Omental fat pad (tissue), 4 donors: Measurements from ENCODE around the gene ZDHHC4. TPM values are rescaled to one million over a fixed set of nuclear protein-coding genes. Genes with fewer than 3 reads are reported as not detected.

Experiments used
- ATAC-seq: fragments of 150-250 bp; one replicate; pipeline ENCODE4 v1.9.1; 2016; ENCODE audit warnings: mild to moderate bottlenecking, moderate library complexity; ENCODE audit not compliant: low FRiP score
- DNase-seq: peaks from one replicate; pipeline ENCODE4 v3.0.0-alpha.2; 2019; ENCODE audit warnings: low spot score
- CTCF ChIP-seq, 3 donors: fragments of 450-650 bp; IDR thresholded peaks; one replicate each; pipeline ENCODE4 v1.5.1; 2016 to 2017; ENCODE audit warnings: antibody characterized with exemption in 3 of 3, mild to moderate bottlenecking in 3 of 3, moderate library complexity in 2 of 3
- total RNA-seq, 4 donors: library from RNA; depleted of rRNA; stranded (reverse); fragments of >200 nt; gene quantifications; one replicate each; pipeline ENCODE4 v1.1.0, GENCODE V29; 2016

Gene ZDHHC4
- total RNA-seq, 4 donors from 2014 or later: 30.6 to 52.3 (median 42.3) TPM

GRCh38 chr7:6590645-6591110 is 13.4 kb downstream of the ZDHHC4 start:
- DNase-seq (no peak), ATAC-seq (no peak)
- no peak for TF ChIP-seq CTCF (IDR thresholded peaks at IDR 0.05)

DNA sequence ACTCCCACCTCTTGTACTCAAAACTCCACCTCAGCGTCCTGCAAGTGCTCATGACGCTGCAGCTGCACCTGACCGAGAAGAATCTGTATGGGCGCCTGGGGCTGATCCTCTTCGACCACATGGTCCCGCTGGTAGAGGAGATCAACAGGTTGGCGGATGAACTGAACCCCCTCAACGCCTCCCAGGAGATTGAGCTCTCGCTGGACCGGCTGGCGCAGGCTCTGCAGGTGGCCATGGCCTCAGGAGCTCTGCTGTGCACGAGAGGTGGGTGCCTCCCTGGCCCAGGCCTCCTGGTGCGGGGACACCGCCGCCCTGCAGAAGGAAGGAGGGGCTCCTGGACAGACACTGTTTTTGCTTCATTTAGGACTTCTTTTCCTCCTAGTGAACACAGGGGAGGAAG is 22.8 kb downstream of the ZDHHC4 start:
- ATAC-seq (no peak), DNase-seq (no peak)
- no peak for TF ChIP-seq CTCF (IDR thresholded peaks at IDR 0.05)

- DNase-seq (no peak), ATAC-seq (no peak)
- TF ChIP-seq CTCF (IDR thresholded peaks at IDR 0.05): no peak
These were observed 27.2 kb downstream of the ZDHHC4 start for GRCh38 chr7:6604458-6604857.

- ATAC-seq (no peak), DNase-seq (no peak)
- no peak for TF ChIP-seq CTCF (IDR thresholded peaks at IDR 0.05)
These were observed 29.8 kb downstream of the ZDHHC4 start for GRCh38 chr7:6606866-6607583.

DNA sequence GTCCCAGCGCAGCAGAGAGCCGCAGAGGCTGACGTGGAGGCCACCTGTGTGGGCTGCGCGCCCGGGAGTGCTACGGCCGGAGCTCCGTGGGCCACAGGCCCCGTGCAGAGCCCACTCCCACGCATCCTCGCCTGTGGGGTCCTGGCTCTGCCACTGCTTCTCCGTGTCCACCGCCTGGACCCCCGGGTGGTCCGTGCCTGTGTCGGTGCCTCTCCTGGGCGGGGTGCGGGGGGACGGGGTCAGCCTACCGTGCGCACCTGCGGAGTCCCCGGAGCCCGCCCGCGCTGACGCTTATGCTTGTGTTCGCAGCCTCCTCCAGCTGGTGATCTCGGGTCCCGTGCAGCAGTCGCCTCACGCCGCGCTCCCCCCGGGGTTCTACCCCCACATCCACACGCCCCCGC is 30.4 kb downstream of the ZDHHC4 start:
- ATAC-seq (no peak), DNase-seq (no peak)
- TF ChIP-seq CTCF (IDR thresholded peaks at IDR 0.05): no peak

GRCh38 chr7:6608081-6608480 is 30.8 kb downstream of the ZDHHC4 start:
- TF ChIP-seq CTCF (IDR thresholded peaks at IDR 0.05): no peak
- no peak for ATAC-seq

GRCh38 chr7:6608794-6609193 is 31.5 kb downstream of the ZDHHC4 start:
- no peak for TF ChIP-seq CTCF (IDR thresholded peaks at IDR 0.05)
- DNase-seq (no peak), ATAC-seq (no peak)

More at GRCh38 chr7:6608081-6608480, 30.8 kb downstream of the ZDHHC4 start:
- no peak for DNase-seq
